ENCODE measurements around the gene TLL1.
A peak's percentile ranks its signal among the peaks of the same experiment; 100 is the strongest.

TLL1 gene

GRCh38 chr4:165866019-165866650 lies 6.9 kb upstream of the TLL1 start:
- DNase-seq (ENCODE audit: low read depth) = no peak
- TF ChIP-seq CTCF (conservative IDR thresholded peaks at IDR 0.05; ENCODE audit: low read depth, low read length) = no peak
- H3K4me3 ChIP-seq (ENCODE audit: low read depth, low read length) = no peak overlapping the region

GRCh38 chr4:165867961-165868360 lies 5.1 kb upstream of the TLL1 start:
- DNase-seq (ENCODE audit: low read depth) = no peak

GRCh38 chr4:165873298-165874071 lies 448 bp downstream of the TLL1 start:
- DNase-seq (ENCODE audit: low read depth) = no peak
- TF ChIP-seq CTCF (conservative IDR thresholded peaks at IDR 0.05; ENCODE audit: low read depth, low read length) = no peak
- peak overlapping the region; percentile 49 for H3K4me3 ChIP-seq (ENCODE audit: low read depth, low read length)

More at GRCh38 chr4:165867961-165868360, 5.1 kb upstream of the TLL1 start:
- no peak for TF ChIP-seq CTCF (conservative IDR thresholded peaks at IDR 0.05; ENCODE audit: low read depth, low read length)
- no peak overlapping the region for H3K4me3 ChIP-seq (ENCODE audit: low read depth, low read length)

- no peak for TF ChIP-seq CTCF (conservative IDR thresholded peaks at IDR 0.05; ENCODE audit: low read depth, low read length)
- H3K4me3 ChIP-seq (ENCODE audit: low read depth, low read length) = peak overlapping the region; percentile 49
- no peak for DNase-seq (ENCODE audit: low read depth)
These were observed 1.2 kb downstream of the TLL1 start for GRCh38 chr4:165874072-165874790.

- peak overlapping the region; percentile 17 for H3K4me3 ChIP-seq (ENCODE audit: low read depth, low read length)
- DNase-seq (ENCODE audit: low read depth) = no peak
- no peak for TF ChIP-seq CTCF (conservative IDR thresholded peaks at IDR 0.05; ENCODE audit: low read depth, low read length)
These were observed 1.8 kb downstream of the TLL1 start for GRCh38 chr4:165874791-165875371.

GRCh38 chr4:165875446-165875845 lies 2.4 kb downstream of the TLL1 start:
- no peak for TF ChIP-seq CTCF (conservative IDR thresholded peaks at IDR 0.05; ENCODE audit: low read depth, low read length)
- no peak for DNase-seq (ENCODE audit: low read depth)
- no peak overlapping the region for H3K4me3 ChIP-seq (ENCODE audit: low read depth, low read length)
